ENCODE results near the gene NT5DC4.

DNA sequence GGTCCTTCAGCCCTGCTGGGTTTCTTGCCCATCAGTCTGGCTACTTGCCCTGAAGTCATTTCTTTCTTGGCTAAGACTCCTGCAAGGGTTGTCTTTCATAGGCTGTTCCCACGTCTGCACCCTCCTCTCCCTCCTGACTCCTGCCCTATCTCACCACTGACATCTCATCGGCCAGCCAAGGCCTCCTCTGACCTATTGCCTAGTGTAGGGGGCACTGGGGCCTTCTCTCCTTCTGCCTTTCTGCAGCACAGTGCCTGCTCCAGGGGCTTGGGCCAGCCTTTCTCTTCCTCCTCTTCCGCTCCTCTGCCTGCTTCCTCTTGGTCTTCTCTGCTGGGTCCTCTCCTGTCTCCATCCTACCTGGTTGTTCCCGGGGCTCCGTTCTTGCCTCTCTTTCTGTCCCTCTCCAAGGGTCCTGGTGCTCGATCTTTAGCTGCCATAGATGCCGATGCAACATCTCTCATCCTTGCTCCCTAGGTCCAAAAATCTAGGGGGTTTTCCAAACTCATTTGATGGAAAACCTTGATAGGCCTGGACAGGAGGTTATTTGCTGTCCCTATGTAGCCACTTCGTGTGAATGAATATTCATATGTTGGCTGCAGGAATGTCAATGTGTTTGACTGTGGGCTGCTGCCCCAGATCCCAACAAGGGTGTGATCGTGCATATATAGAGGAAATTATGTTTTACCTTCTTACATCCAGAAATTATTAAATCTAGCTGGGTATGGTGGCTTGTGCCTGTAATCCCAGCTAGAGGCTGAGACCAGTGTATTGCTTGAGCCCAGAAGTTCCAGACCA lies 9.7 kb upstream of the NT5DC4 start:
- TF ChIP-seq CTCF (conservative IDR thresholded peaks at IDR 0.05; ENCODE audit: low read depth, low read length) (no peak), EZH2 (IDR thresholded peaks at IDR 0.05; ENCODE audit: low read length, unreplicated experiment) (no peak)

All from PC-3 (cell line).